ENCODE data around the gene MTFMT.
"Not testable (repeated sequence)": the region's sequence is repeated elsewhere in the genome, so short reads cannot be mapped to it uniquely, and the experiment has no call there.

DNA sequence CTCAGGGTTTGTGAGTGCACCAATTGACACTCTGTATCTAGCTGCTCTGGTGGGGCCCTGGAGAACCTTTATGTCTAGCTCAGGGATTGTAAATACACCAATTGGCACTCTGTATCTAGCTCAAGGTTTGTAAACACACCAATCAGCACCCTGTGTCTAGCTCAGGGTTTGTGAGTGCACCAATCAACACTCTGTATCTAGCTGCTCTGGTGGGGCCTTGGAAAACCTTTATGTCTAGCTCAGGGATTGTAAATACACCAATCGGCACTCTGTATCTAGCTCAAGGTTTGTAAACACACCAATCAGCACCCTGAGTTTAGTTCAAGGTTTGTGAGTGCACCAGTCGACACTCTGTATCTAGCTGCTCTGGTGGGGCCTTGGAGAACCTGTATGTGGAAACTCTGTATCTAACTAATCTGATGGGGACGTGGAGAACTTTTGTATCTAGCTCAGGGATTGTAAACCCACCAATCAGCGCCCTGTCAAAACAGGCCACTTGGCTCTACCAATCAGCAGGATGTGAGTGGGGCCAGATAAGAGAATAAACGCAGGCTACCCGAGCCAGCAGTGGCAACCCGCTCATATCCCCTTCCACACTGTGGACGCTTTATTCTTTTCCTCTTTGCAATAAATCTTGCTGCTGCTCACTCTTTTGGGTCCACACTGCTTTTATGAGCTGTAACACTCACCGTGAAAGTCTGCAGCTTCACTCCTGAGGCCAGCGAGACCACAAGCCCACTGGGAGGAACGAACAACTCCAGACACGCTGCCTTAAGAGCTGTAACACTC, 46.4 kb upstream of the MTFMT start:
- TF ChIP-seq, protein P1, sequence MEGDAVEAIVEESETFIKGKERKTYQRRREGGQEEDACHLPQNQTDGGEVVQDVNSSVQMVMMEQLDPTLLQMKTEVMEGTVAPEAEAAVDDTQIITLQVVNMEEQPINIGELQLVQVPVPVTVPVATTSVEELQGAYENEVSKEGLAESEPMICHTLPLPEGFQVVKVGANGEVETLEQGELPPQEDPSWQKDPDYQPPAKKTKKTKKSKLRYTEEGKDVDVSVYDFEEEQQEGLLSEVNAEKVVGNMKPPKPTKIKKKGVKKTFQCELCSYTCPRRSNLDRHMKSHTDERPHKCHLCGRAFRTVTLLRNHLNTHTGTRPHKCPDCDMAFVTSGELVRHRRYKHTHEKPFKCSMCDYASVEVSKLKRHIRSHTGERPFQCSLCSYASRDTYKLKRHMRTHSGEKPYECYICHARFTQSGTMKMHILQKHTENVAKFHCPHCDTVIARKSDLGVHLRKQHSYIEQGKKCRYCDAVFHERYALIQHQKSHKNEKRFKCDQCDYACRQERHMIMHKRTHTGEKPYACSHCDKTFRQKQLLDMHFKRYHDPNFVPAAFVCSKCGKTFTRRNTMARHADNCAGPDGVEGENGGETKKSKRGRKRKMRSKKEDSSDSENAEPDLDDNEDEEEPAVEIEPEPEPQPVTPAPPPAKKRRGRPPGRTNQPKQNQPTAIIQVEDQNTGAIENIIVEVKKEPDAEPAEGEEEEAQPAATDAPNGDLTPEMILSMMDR (IDR thresholded peaks at IDR 0.05; ENCODE audit: poor library complexity): not testable (repeated sequence)
- TF ChIP-seq EZH2 (IDR thresholded peaks at IDR 0.05; ENCODE audit: borderline replicate concordance); EZH2phosphoT487 (IDR thresholded peaks at IDR 0.05; ENCODE audit: low read depth, severe bottlenecking, unreplicated experiment): not testable (repeated sequence)

All from hepatocyte (in vitro differentiated cells).